ENCODE measurements around the gene PLEKHG5.
"Not testable (repeated sequence)": the region's sequence is repeated elsewhere in the genome, so short reads cannot be mapped to it uniquely, and the experiment has no call there.

Gene PLEKHG5

GRCh38 chr1:6497215-6497866 is 5.9 kb upstream of the PLEKHG5 start:
- no peak for DNase-seq (ENCODE audit: low read depth in 2 of 2)

- no peak for DNase-seq (ENCODE audit: low read depth in 2 of 2)
Measured at GRCh38 chr1:6496890-6497214, 5.4 kb upstream of the PLEKHG5 start.

- no peak for DNase-seq (ENCODE audit: low read depth in 2 of 2)
Measured at GRCh38 chr1:6496365-6496721, 4.9 kb upstream of the PLEKHG5 start.

GRCh38 chr1:6495540-6496364 is 4.3 kb upstream of the PLEKHG5 start:
- no peak for DNase-seq (ENCODE audit: low read depth in 2 of 2)

GRCh38 chr1:6495041-6495441 is 3.6 kb upstream of the PLEKHG5 start:
- no peak for DNase-seq (ENCODE audit: low read depth in 2 of 2)

- DNase-seq (ENCODE audit: low read depth in 2 of 2): no peak
Measured at GRCh38 chr1:6494627-6495026, 3.2 kb upstream of the PLEKHG5 start.

GRCh38 chr1:6493834-6494223 is 2.4 kb upstream of the PLEKHG5 start:
- not testable (repeated sequence) for DNase-seq (ENCODE audit: low read depth in 2 of 2)

GRCh38 chr1:6491966-6492365 is 499 bp upstream of the PLEKHG5 start:
- no peak for DNase-seq (ENCODE audit: low read depth in 2 of 2)

GRCh38 chr1:6491081-6491449 is 402 bp downstream of the PLEKHG5 start:
- no peak for DNase-seq (ENCODE audit: low read depth in 2 of 2)

GRCh38 chr1:6490181-6491080 is 1.0 kb downstream of the PLEKHG5 start:
- no peak for DNase-seq (ENCODE audit: low read depth in 2 of 2)

- DNase-seq (ENCODE audit: low read depth in 2 of 2): peak; percentile 48 to 59
Measured at GRCh38 chr1:6489799-6490180, 1.7 kb downstream of the PLEKHG5 start.

GRCh38 chr1:6489383-6489765 is 2.1 kb downstream of the PLEKHG5 start:
- no peak for DNase-seq (ENCODE audit: low read depth in 2 of 2)

- no peak for DNase-seq (ENCODE audit: low read depth in 2 of 2)
Measured at GRCh38 chr1:6488602-6489382, 2.7 kb downstream of the PLEKHG5 start.

GRCh38 chr1:6487804-6488484 is 3.5 kb downstream of the PLEKHG5 start:
- no peak for DNase-seq (ENCODE audit: low read depth in 2 of 2)

GRCh38 chr1:6486433-6487011 is 4.9 kb downstream of the PLEKHG5 start:
- peak; percentile 71 to 80 for DNase-seq (ENCODE audit: low read depth in 2 of 2)

- no peak for DNase-seq (ENCODE audit: low read depth in 2 of 2)
Measured at GRCh38 chr1:6485168-6486101, 6.0 kb downstream of the PLEKHG5 start.

GRCh38 chr1:6484826-6485167 is 6.7 kb downstream of the PLEKHG5 start:
- no peak for DNase-seq (ENCODE audit: low read depth in 2 of 2)

- no peak for DNase-seq (ENCODE audit: low read depth in 2 of 2)
Measured at GRCh38 chr1:6483761-6484117, 7.7 kb downstream of the PLEKHG5 start.

- no peak for DNase-seq (ENCODE audit: low read depth in 2 of 2)
Measured at GRCh38 chr1:6483017-6483760, 8.3 kb downstream of the PLEKHG5 start.
